Breast epithelium (tissue), 4 donors: ENCODE results near the gene CDH8. TPM values are rescaled to one million over a fixed set of nuclear protein-coding genes. Genes with fewer than 3 reads are reported as not detected.

Experiments
- DNase-seq, 2 donors: peaks; one replicate each; pipeline ENCODE4 v3.0.0-alpha.2; 2019; ENCODE audit warnings: low spot score in 2 of 2
- H3K27ac ChIP-seq, 2 donors: fragments of 200-600 bp; sonication (generic) in 1 of 2; one replicate each; pipeline ENCODE4 v1.5.1; 2016 to 2019; ENCODE audit warnings: mild to moderate bottlenecking in 1 of 2
- H3K27me3 ChIP-seq, 2 donors: fragments of 200-600 bp; sonication (generic) in 1 of 2; one replicate each; pipeline versions ENCODE4 v1.5.1 to v1.6.0; 2017 to 2019; ENCODE audit warnings: control low read depth in 1 of 2, mild to moderate bottlenecking in 1 of 2
- H3K36me3 ChIP-seq: fragments of 200-600 bp; one replicate; pipeline ENCODE4 v1.5.1; 2019
- H3K4me1 ChIP-seq, 2 donors: fragments of 200-600 bp; sonication (generic); one replicate each; pipeline ENCODE4 v1.5.1; 2016 to 2019; ENCODE audit warnings: control low read depth in 1 of 2
- H3K4me3 ChIP-seq, 3 donors: fragments of 200-600 bp; sonication (generic); 1 replicate in 2 of 3; 2 replicates in 1 of 3; pipeline ENCODE4 v1.5.1; 2016 to 2019; ENCODE audit warnings: mild to moderate bottlenecking in 3 of 3, moderate library complexity in 2 of 3
- H3K9me3 ChIP-seq, 2 donors: fragments of 200-600 bp; sonication (generic) in 1 of 2; one replicate each; pipeline ENCODE4 v1.5.1; 2016 to 2019; ENCODE audit warnings: control low read depth in 1 of 2
- POLR2A ChIP-seq: fragments of 450-650 bp; IDR thresholded peaks from one replicate; pipeline ENCODE4 v1.6.1; 2016; ENCODE audit warnings: antibody characterized with exemption, mild to moderate bottlenecking, moderate library complexity
- POLR2AphosphoS5 ChIP-seq, 3 donors: sonication (generic); formaldehyde crosslinking; IDR thresholded peaks; one replicate each; pipeline ENCODE4 v1.6.1; 2017; ENCODE audit warnings: antibody characterized with exemption in 3 of 3
- intact Hi-C: fragments of 100-400 bp; cut with DNase I; formaldehyde crosslinking; loops from one replicate; pipeline ENCODE4 v1.15.1; 2023; ENCODE audit warnings: low total_unique reads
- total RNA-seq, 3 donors: library from RNA; depleted of rRNA; stranded (reverse); fragments of >200 nt; gene quantifications; one replicate each; pipeline ENCODE4 v1.1.0, GENCODE V29; 2016
- TF ChIP-seq, protein P1 (sequence below), 3 donors: fragments of 450-650 bp; IDR thresholded peaks; one replicate each; pipeline ENCODE4 v1.5.1; 2016 to 2017; ENCODE audit warnings: antibody characterized with exemption in 3 of 3, mild to moderate bottlenecking in 3 of 3, moderate library complexity in 3 of 3

CDH8 gene
- total RNA-seq, 3 donors from 2014 or later = under 0.01 to 0.15 TPM; not detected in 1

DNA sequence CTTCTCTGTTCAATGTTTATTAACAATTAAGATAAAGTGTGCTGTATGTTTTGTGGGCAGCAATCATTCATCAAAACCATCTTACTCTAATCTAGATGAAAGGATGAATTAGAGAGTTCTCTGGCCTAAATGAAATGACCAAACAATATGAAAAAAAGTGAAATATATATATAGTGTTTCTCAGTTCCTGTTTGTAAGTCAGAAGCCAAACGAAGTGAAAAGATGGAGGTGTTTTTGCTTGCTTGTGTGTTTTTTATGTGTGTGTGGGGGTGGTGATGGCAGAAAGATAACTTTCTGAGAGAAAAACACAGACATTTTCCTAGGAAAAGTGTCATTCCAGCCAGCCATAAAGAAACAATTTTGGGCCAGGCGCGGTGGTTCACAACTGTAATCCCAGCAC, 138.6 kb downstream of the CDH8 start:
- no peak overlapping the region for H3K4me3 ChIP-seq
- H3K36me3 ChIP-seq = no peaks in the 10 kb centered on the region
- H3K27me3 ChIP-seq = no peaks in the 10 kb centered on the region
- TF ChIP-seq, protein P1, sequence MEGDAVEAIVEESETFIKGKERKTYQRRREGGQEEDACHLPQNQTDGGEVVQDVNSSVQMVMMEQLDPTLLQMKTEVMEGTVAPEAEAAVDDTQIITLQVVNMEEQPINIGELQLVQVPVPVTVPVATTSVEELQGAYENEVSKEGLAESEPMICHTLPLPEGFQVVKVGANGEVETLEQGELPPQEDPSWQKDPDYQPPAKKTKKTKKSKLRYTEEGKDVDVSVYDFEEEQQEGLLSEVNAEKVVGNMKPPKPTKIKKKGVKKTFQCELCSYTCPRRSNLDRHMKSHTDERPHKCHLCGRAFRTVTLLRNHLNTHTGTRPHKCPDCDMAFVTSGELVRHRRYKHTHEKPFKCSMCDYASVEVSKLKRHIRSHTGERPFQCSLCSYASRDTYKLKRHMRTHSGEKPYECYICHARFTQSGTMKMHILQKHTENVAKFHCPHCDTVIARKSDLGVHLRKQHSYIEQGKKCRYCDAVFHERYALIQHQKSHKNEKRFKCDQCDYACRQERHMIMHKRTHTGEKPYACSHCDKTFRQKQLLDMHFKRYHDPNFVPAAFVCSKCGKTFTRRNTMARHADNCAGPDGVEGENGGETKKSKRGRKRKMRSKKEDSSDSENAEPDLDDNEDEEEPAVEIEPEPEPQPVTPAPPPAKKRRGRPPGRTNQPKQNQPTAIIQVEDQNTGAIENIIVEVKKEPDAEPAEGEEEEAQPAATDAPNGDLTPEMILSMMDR (IDR thresholded peaks at IDR 0.05) = no peak
- TF ChIP-seq POLR2AphosphoS5 (IDR thresholded peaks at IDR 0.05) = no peak
- no peak for TF ChIP-seq POLR2A
- H3K4me1 ChIP-seq = no peaks in the 10 kb centered on the region
- no peak for DNase-seq
- no peak overlapping the region for H3K27ac ChIP-seq
- intact Hi-C loops = loop anchor here (5.0 kb wide), 1 partner anchor 1550 kb away; no protein-coding TSS in a partner anchor
- H3K9me3 ChIP-seq = no peaks in the 10 kb centered on the region

DNA sequence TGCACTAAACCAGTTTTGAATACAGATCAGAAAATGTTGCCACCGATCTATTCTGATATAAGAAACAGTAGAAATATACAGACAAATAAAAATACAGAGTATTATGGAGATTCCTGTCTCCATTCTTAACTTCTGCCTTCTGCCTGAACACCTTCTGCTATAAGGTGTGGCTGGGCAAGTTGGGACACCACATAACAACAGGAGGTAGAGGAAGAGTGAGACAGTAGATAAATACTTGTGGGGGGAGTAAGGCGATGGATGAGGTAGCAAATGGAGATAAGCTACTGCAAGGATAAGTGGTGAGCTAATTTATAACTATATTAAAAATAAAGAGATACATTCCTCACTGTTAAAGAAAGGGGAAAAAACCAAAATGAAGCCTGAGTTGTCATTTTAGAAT, 143.7 kb downstream of the CDH8 start:
- no peak for TF ChIP-seq POLR2AphosphoS5 (IDR thresholded peaks at IDR 0.05)
- TF ChIP-seq, protein P1 (IDR thresholded peaks at IDR 0.05) = no peak
- no peak for TF ChIP-seq POLR2A
- H3K4me3 ChIP-seq = no peak overlapping the region
- no peaks in the 10 kb centered on the region for H3K27me3 ChIP-seq
- H3K4me1 ChIP-seq = no peaks in the 10 kb centered on the region
- no peaks in the 10 kb centered on the region for H3K9me3 ChIP-seq
- no peak overlapping the region for H3K27ac ChIP-seq
- no peak for DNase-seq
- intact Hi-C loops = no loop called here
- H3K36me3 ChIP-seq = no peaks in the 10 kb centered on the region

DNA sequence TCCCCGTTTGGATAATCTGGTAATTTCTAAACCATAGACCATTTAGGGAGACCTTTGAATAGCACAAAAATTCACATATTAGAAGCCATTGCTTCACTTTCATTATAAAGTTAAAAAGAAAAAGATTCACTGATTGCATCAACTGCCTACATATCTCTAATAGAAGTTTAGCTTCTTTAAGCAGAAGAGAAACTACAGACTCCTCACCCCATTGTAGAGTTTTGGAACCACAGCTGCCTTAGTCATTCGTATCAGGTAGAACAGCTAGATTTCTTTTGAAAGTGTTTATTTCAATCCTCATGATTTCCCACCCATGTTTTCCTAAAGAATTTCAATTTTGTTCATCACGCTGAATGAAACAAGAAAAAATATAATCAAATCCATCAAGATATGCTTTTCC, 144.8 kb downstream of the CDH8 start:
- H3K9me3 ChIP-seq = no peaks in the 10 kb centered on the region
- TF ChIP-seq POLR2A = no peak
- no peak for TF ChIP-seq POLR2AphosphoS5 (IDR thresholded peaks at IDR 0.05)
- TF ChIP-seq, protein P1 (IDR thresholded peaks at IDR 0.05) = no peak
- no peaks in the 10 kb centered on the region for H3K36me3 ChIP-seq
- no peaks in the 10 kb centered on the region for H3K27me3 ChIP-seq
- no peaks in the 10 kb centered on the region for H3K4me1 ChIP-seq
- intact Hi-C loops = no loop called here
- no peak overlapping the region for H3K4me3 ChIP-seq
- no peak overlapping the region for H3K27ac ChIP-seq
- DNase-seq = no peak

DNA sequence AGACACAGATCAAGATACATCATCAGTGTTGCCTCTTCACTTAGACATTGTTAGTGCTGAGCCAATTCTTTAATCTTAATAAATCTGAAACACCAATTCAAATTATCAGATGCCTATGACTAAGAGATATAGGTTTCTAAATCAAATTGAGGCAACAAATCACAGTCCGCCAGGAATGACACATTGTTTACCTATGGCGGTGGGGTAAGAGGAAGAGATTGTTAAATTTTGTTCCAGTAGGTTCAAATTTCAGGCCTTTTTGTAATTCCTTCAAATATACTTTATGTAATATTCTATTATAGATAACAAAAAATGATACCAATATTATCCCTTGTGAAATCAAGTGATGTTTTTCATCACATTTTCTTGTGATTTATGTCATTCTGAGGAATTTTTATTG, 145.9 kb downstream of the CDH8 start:
- H3K9me3 ChIP-seq = no peaks in the 10 kb centered on the region
- H3K4me1 ChIP-seq = no peaks in the 10 kb centered on the region
- DNase-seq = no peak
- intact Hi-C loops = no loop called here
- H3K36me3 ChIP-seq = no peaks in the 10 kb centered on the region
- no peak overlapping the region for H3K27ac ChIP-seq
- no peaks in the 10 kb centered on the region for H3K27me3 ChIP-seq
- H3K4me3 ChIP-seq = no peak overlapping the region
- TF ChIP-seq POLR2A = no peak

DNA sequence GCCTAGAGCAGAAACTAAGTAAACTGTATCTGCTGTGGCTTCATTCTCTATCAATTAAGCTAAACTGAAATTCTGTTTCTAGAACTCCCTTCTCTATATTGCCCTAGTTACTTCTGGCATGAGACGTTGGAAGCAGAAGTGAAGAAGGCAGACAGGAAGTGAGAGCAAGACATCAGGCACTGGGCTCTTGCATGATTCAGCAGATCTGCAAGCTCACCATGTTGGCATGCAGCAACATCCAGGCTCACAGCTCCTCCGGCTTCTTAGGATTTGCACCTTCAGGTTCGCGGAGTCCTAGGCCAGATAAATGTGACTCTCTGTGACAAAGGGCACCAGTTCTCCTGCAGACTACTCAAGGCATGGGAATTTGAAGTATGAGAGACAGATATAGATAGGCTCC, 148.3 kb downstream of the CDH8 start:
- TF ChIP-seq, protein P1 (IDR thresholded peaks at IDR 0.05) = no peak
- no peak for DNase-seq
- intact Hi-C loops = no loop called here

DNA sequence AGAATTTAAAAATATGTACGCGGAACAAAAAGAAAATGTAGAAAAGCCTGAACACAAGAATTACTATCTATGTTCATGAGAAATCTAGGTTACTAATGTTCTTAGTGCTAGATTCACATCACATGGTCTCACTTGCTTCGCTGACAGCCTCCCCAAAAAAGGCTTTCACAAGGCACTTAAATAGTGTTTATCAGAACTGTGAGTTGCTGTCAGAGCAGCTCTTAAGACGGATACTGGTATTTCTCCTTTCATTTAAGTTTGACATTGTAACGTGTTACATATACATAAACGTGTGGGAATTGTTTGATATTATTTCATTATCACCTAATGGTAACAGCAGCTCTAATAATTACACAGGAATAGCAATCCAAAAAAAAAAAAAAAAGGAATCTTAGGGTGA, 150.9 kb downstream of the CDH8 start:
- Histone ChIP-seq H3K4me3 (no peak overlapping the region), H3K27ac (no peak overlapping the region), H3K4me1 (no peaks in the 10 kb centered on the region), H3K27me3 (no peaks in the 10 kb centered on the region), H3K9me3 (no peaks in the 10 kb centered on the region), H3K36me3 (no peaks in the 10 kb centered on the region)
- DNase-seq = no peak
- intact Hi-C loops = no loop called here
- TF ChIP-seq, protein P1 (IDR thresholded peaks at IDR 0.05) = no peak
- TF ChIP-seq POLR2A = no peak

More for the DNA sequence above, 148.3 kb downstream of the CDH8 start:
- H3K36me3 ChIP-seq = no peaks in the 10 kb centered on the region
- no peak overlapping the region for H3K4me3 ChIP-seq
- no peaks in the 10 kb centered on the region for H3K27me3 ChIP-seq
- H3K27ac ChIP-seq = no peak overlapping the region
- no peaks in the 10 kb centered on the region for H3K9me3 ChIP-seq
- no peaks in the 10 kb centered on the region for H3K4me1 ChIP-seq
